GF-D8 (cell line): Measurements from ENCODE around the gene POC1B.
"Not testable (repeated sequence)": the region's sequence is repeated elsewhere in the genome, so short reads cannot be mapped to it uniquely, and the experiment has no call there.

Experiments
- DNase-seq: peaks from one replicate; lab custom pipeline; 2025; lab: John Stamatoyannopoulos, UW

The POC1B gene

DNA sequence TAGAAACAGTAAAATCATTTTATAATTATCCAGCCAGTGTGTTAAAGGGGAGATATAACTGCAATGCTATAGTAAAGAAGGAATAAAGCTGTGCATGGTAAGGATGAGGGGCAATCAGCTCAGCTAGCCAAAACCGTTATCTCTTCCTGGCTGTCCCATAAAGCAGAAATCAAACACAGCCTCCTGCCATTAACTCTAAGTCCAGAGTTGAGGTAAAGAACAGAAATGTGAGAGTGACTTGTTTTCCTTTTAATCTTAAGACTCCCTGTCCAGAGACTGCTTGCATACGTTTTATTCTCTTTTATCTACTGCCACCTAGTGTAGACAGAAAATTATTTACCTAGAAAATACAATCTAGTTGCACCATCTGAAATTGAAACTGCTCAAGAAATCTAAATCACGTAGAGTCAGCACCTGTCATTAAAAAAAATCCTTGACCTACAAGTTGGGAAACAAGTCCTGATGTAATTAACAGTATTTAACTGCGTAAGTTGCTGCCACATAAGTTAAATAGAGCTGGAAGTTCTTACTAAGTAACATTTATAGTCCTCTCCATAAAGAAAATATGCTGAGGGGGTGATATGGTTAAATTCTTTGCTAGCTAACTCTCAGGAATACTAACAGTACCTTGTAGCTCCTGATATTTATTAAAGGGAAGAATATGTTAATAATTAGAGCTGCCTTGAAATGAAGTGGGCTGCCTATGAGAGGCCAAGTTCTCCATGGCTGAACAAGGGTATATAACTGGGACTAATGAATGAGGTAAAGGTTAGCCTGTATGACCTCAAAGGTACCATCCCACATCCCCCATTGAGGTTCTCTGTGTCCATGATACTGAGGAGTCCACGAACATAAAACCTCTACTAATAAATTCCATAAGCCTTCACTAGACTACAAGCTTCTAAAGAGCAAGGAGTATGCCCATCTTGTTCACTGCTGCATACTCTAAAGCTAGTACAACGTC is 63.9 kb downstream of the POC1B start:
- DNase-seq, result peak; percentile 47

DNA sequence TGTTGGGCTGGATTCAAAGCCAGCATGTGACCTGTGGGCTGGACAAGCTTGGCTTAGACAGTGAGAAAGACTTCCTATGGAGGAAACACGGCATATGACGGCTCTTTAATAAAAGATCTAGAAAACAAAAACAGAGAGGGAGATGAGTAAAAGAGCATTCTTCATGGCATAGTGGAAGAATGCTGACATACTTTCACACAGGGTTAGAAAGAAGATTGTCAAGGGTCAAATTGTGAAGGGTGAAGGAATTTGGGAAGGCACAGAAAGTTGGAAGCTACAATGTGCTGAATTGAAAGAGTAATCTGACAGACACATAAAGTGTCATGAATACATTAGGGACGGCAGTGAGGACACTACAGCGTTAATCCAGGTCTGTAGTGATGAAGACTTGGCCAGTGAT is 64.7 kb downstream of the POC1B start:
- no peak for DNase-seq

DNA sequence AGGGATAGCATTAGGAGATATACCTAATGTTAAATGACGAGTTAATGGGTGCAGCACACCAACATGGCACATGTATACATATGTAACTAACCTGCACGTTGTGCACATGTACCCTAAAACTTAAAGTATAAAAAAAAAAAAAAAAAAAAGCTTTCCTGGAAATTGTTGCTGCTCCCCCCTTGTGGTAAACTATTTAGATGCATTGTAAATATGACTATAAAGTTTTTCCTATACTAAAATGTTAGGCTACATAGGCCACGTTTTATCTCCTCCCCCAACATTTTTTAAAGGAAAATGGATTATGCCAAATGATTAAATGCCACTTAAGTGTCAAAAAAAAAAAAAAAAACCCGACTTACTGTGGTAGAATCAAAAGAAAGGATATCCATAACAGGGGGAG is 66.6 kb downstream of the POC1B start:
- DNase-seq, result not testable (repeated sequence)

DNA sequence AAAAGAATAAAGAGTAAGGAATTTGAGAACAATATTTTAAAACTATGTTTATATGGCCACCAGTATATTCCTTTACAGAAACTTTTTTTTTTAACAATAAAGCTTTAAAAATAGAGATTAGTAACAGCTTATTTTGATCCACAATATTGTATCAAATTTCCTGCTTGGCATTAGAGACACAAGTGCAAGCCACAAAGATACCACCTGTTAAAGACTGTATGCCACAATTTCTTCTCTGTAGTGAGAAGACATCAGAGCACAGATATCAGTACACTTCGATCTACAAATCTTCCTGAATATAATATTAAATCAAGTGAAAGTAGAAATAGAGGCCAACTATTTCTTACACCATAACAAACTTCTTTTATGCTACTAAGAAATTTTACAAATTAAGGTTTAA is 69.3 kb downstream of the POC1B start:
- no peak for DNase-seq

DNA sequence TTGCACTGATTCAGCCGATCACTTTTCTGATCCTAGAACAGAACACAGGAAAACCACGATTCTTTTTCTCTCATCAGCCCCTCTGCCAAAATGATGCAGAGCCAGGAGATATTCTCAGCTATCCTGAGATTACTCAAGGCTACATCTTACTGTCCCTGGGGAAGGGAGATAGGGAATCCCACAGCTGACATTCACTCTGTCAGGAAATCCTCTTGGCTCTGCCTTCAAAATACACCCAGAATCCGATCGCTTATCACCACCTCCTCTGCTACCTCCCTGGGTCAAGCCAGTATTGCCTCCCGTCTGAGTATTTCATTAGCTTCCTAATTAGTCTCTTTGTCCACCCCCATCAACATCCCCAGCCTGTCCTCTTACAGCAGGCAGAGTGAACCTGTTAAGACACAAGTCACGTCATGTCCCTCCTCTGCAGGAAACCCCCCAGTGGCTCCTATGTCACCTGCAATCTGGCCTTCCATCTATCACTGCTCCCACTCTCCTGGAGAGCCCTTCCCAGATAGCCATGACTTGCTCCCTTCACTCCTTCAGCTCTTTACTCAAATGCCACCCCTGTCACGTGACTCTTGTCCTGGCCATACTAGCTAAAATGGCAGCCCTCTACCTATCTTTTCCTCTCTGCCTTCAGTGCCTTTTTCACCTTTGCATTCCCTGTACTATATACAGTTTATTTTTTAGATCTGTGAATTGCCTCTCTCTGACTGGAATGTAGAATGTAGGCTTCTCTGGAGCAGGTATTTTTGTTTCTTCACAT is 71.6 kb downstream of the POC1B start:
- DNase-seq, result no peak

DNA sequence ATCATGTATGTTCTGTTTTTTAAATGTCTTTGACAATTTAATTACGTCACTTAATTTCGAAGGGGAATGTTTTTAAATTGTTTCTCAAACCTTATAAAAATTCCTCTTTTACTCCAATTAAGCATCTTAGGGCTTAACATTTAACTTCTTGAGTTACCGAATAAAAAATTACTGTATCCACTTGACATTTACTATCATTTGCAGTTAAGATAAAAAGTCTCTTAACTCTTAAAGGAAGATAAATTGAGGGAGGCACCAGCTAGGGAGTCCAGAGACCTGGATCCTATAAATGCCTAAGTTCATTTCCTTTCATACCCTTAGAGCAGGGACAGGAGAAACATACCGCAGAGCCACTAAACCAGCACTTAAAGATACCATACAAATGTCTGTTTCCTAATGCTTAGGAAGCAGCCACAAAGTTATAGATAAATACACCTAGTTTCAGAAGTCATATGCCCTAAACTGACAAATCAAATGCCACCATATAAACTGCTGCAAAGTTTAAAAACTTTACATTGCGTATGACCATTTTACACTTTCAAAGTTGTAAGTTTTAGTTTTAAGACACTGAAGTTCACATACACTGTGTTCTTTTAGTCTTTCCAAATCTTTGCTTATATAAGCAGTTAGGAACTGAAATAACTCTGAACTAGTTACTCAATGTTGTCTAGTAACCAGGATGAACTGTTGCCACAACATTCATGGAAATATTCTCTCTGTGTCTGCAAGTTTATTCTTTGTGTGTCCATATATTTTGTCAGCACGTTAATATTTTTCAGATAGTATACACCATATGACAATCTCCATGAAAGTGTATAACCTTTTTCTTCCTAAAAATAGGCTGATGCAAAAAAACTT is 72.5 kb downstream of the POC1B start:
- no peak for DNase-seq

DNA sequence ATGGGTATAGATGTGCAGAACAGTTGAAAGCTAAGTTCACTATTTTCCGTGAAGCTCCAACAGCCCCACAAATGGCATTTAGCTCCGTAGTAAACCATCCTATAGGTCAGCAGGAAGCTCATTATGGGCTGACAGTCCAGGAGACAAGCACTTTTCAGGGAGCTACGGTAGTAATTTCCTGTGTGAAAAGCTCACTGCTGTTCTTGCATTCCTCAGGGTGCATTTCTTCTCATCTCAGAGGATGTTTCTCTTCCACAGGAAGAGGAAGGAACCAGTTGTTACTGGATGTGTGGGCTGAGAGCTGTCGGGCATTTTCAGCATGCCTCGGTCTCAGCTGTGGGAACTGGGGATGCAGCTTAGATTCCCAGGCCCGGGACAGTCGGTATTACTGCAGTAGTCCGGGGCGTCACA is 74.0 kb downstream of the POC1B start:
- DNase-seq, result peak; percentile 13

DNA sequence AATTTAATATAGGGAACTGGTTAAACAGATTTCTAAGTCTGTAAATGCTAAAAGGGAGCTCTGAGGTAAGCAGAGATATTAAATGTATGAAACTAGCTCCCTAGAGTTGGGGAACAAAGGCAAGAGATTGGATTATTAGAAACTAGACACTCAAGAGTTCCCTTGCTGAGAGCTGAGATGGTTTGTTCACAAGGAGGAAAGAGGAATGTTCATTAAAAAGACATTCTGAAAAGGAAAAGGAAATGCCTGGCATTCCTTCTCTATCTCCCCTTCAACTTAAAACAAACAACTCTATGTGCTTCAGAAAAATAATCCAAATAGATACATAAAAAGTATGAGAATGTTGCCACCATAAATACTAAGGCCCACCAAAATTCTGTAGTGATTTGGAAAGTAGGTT is 74.9 kb downstream of the POC1B start:
- DNase-seq, result no peak

DNA sequence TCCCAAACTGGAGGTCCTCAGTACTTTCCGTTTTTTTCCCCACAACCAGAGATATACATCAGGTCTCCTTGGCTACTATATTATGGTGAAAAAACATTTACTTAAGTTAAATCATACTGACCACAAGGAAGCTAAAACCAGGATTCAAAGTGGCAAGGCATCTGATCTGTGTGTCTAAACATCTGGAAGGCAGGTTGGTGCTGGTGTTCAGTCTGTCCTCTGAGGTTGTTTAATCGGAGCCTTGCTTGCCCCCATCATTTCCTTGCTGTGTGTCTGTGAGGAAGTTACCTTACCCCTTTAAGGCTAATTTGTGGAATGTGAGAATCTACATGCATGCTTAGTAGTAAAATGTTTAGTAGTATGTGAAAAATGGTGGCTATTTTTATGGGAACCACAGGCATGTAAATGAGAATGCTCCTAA is 76.9 kb downstream of the POC1B start:
- peak; percentile 37 for DNase-seq

DNA sequence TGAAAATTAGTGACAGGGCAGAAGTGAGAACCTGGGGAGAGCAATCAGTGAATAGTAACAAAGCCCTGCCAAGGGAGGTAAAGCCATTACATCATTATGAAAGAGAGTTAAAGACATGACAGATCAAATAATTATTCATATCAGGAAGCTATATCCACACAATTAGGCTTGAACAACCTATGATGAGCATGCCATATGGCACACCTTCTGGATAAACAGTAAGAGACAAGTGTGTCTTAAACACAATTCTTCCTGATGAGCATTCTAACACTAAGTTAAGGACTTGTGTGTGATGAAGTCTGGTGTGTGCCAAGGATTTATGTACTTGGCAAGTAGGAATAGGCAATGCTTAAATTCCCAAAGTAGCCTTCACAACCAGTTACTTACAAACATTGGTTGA is 77.3 kb downstream of the POC1B start:
- no peak for DNase-seq

DNA sequence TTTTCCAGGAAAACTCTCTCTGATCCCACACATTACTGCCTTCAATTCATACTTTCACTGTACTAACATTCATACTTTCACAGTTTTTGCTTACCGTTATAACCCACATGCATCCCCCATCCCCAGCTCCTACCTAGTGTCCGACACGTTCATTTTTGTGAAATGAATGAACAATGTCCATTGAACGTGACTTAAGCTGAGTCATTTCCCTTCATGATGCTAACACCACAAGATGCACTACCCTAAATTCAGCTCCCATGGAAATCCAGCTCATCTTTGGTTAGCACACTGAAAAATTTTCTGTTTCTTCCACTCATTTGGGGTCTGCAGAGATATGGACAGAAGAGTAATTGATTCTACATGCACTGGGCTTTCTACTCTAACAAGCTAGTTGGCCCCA is 85.9 kb downstream of the POC1B start:
- no peak for DNase-seq

DNA sequence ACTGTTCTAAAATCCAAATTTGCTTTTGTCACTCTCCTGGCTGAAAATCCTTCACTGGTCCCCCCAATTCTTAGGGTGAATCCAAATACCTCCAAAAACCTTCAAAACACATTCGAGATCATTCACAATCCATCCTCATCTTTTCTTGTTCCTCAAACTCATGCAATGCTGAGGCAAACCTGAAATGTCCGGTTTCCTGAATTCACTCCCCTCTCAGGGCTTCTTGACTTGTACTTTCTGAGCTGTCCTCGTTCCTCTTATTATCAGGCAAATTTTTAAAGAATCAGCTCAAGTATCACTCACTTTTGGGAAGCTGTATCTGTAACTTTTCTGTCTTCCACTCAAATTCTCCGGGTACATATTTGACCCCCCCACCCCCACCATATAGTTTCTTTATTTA is 88.6 kb downstream of the POC1B start:
- DNase-seq, result no peak

DNA sequence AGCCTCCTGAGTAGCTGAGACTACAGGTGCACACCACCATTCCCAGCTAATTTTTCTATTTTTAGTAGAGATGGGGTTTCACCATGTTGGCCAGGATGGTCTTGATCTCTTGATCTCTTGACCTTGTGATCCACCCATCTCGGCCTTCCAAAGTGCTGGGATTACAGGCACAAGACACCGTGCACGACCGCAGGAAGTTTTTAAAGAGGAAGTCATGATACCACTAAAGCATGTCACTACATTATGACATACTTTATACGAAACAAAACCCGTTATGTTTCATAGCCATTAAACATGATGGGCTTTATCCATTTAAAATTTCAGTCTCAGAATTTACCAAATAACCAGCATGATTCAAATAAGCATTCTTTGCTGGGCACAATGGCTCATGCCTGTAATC is 89.8 kb downstream of the POC1B start:
- DNase-seq, result no peak

DNA sequence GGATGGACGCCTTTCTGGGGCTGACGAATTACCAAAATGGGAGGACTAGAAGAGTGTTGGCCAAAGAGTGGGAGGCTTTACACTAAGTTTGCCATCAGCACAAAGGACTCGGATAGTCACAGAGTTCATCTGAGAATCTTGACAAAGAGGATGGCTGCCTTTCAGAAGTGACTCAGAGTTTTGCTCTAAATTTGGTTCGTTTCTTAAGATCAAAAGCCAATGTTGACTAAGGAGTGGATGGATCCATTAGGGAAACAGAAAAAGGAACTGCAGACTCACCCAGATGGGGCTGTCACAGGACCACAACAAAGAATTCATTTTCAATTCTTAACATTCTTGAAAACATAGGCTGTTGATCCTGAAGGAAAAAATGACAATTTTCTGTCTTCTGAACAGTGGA is 92.2 kb downstream of the POC1B start:
- no peak for DNase-seq

DNA sequence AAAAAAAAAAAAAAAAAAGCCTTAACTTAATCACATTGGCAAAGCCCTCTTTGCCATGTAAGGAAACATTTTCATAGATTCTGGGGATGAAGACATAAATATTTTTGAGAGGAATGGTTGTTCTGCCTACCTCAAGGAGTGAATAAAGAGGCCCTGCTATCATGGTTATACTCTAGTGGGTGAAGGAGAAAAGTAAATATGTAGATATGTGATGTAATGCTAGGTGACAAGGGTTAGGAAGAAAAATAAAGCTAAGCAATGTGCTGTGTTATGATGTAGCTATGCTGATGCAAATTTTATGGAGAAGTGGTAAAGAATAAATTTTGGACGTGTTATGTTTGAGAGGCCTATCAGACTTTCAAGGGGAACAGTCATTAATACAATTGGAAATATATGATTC is 93.5 kb downstream of the POC1B start:
- no peak for DNase-seq

DNA sequence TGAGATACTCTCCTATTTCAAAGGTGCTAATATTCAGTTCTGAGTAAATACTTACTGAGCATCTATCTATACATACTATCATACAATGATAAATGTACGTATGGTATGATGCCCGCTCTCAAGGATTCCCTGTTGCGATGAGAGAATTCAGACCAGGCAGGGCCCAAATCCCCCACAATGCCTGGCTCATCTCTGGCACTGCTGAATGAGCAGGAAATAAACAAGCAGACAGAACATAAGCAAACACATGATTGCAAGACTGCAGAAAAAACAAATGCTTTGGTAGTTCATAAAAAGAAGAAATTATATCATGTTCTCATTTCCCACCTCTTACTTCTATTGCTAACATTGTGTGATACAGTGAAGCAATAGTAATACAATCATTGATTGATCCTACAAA is 96.3 kb downstream of the POC1B start:
- DNase-seq, result no peak

DNA sequence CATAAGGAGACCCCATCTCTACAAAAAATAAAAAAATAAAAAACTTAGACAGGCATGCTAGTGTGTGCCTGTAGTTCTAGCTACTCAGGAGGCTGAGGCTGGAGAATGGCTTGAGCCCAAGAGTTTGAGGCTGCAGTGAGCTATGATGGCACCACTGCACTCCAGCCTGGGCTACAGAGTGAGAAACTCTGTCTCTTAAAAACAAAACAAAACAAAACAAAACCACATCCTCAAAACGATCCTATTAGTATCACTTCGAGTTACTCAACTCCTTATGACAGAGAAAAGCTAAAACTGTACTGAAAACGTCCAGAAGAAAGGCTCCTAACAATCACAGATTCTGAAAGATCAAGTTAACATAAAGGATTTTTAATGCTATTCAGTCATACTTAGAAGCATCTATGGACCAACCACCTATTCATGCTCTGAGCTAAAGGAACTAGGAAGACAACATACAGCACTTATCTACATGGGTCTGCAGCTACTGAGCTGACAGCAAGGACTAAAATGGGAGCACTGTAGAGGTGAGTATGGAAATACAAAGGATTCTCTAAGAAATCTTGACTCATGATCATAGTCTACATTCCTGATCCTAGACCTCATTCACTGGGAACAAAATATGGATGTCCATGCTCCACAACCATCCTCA is 98.2 kb downstream of the POC1B start:
- no peak for DNase-seq

DNA sequence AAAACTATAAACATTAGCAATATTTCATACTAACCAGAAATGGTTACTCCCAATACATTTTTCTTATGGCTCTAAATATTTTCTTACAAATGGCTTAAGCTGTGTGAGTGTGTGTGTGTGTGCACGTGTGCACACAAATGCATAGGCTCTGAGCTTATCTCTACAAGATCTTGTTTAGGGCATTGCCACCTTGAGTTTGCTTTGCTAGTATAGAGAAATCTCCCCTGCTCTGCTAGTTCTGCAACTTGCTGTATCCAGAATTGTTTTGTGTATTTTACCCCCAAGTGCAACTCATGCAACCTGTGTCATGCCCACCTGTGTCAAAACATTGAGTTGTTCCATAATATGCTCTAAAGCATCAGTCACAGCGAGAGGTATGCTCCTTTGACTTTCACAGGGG is 101.0 kb downstream of the POC1B start:
- DNase-seq, result no peak

DNA sequence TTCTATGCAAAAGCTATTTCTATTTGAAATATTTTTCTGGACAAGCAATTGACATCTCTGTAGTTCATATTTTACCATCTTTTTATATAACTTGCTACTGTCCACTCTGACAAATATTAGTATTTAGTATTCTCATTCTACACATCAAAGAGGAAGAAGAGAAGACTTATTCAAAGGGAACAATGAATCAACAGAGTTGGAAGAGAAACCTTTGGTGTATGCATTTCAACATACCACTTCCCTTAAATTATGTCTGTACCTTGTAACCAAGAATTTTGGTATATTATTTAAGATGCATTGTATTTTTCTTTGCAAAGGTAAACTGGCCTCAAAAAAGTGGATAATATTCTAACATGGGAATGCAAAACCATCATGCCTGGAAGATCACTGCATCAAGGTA is 101.5 kb downstream of the POC1B start:
- peak; percentile 34 for DNase-seq

DNA sequence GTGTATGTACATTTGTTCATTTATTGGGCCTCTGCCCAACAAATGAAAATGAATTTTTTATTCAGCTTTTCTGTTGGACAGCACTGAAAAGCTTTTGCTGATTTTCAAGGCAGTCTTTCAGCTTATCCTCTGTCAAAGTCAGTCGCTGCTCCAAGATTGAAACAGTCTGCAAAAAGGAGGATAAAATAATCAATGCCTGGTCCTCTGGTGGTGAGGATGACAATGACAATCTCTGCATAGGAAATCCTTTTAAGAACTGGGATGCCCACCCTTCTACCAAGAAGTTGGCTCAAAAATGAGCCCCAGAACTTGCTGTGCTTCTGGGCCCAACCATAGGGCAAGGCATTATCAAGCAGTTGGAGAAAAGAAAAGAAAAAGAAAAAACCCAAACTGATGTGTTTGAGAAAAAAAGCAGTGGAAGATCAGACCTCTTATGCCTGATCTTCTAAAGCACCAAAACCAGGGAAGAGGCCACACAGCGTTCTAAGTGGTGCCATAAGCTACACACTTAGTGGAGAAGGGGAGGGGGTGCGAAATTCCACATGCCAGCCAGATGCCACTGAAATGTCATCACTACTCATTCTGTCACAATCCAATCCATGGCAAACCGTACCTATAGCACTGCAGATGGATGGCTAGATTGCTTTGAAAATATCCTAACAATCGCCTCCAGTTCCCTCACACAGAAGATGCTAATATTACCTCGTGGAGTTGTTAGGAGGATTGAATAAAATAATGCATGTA is 104.6 kb downstream of the POC1B start:
- DNase-seq, result no peak
